RPMI7951 (cell line): ENCODE results near the gene NPBWR2. TPM values are rescaled to one million over a fixed set of nuclear protein-coding genes. Genes with fewer than 3 reads are reported as not detected.
"Not testable (repeated sequence)": the region's sequence is repeated elsewhere in the genome, so short reads cannot be mapped to it uniquely, and the experiment has no call there.

ENCODE experiments used
- DNase-seq: peaks from one replicate; pipeline ENCODE4 v3.0.0-alpha.2; 2012; ENCODE audit warnings: low read depth
- total RNA-seq: library from RNA; depleted of rRNA; stranded (reverse); fragments of >200 nt; shearing (Covaris generic); gene quantifications from 2 replicates; pipeline ENCODE4 v1.2.3, GENCODE V29; 2014

Gene NPBWR2
- total RNA-seq, 1 experiment from 2014 or later = not detected

- DNase-seq = peak; percentile 18
Measured at GRCh38 chr20:64119301-64119680, 11.9 kb upstream of the NPBWR2 start.

GRCh38 chr20:64117432-64117777 lies 10.0 kb upstream of the NPBWR2 start:
- not testable (repeated sequence) for DNase-seq

- no peak for DNase-seq
Measured at GRCh38 chr20:64116541-64117431, 9.4 kb upstream of the NPBWR2 start.

GRCh38 chr20:64116016-64116415 lies 8.7 kb upstream of the NPBWR2 start:
- no peak for DNase-seq

- no peak for DNase-seq
Measured at GRCh38 chr20:64115171-64115911, 8.0 kb upstream of the NPBWR2 start.

- DNase-seq = no peak
Measured at GRCh38 chr20:64114356-64114971, 7.1 kb upstream of the NPBWR2 start.

- DNase-seq = no peak
Measured at GRCh38 chr20:64113796-64114355, 6.5 kb upstream of the NPBWR2 start.

GRCh38 chr20:64113444-64113775 lies 6.0 kb upstream of the NPBWR2 start:
- DNase-seq = no peak

GRCh38 chr20:64112691-64113443 lies 5.5 kb upstream of the NPBWR2 start:
- no peak for DNase-seq

- no peak for DNase-seq
Measured at GRCh38 chr20:64111841-64112641, 4.7 kb upstream of the NPBWR2 start.

GRCh38 chr20:64110411-64111068 lies 3.2 kb upstream of the NPBWR2 start:
- DNase-seq = no peak

- no peak for DNase-seq
Measured at GRCh38 chr20:64109831-64110391, 2.5 kb upstream of the NPBWR2 start.

- DNase-seq = no peak
Measured at GRCh38 chr20:64108731-64109681, 1.6 kb upstream of the NPBWR2 start.

GRCh38 chr20:64107736-64108457 lies 532 bp upstream of the NPBWR2 start:
- DNase-seq = no peak

GRCh38 chr20:64106435-64106961 lies 867 bp downstream of the NPBWR2 start:
- DNase-seq = no peak

GRCh38 chr20:64105846-64106434 lies 1.4 kb downstream of the NPBWR2 start:
- no peak for DNase-seq

- no peak for DNase-seq
Measured at GRCh38 chr20:64104667-64105451, 2.5 kb downstream of the NPBWR2 start.
